ENCODE data around the gene DOHH. TPM values are rescaled to one million over a fixed set of nuclear protein-coding genes. Genes with fewer than 3 reads are reported as not detected.

The DOHH gene
- polyA plus RNA-seq, 1 donor (not counting 4 experiments of a cell fraction or from before 2014, with no cell fraction given): 4.2 TPM

DNA sequence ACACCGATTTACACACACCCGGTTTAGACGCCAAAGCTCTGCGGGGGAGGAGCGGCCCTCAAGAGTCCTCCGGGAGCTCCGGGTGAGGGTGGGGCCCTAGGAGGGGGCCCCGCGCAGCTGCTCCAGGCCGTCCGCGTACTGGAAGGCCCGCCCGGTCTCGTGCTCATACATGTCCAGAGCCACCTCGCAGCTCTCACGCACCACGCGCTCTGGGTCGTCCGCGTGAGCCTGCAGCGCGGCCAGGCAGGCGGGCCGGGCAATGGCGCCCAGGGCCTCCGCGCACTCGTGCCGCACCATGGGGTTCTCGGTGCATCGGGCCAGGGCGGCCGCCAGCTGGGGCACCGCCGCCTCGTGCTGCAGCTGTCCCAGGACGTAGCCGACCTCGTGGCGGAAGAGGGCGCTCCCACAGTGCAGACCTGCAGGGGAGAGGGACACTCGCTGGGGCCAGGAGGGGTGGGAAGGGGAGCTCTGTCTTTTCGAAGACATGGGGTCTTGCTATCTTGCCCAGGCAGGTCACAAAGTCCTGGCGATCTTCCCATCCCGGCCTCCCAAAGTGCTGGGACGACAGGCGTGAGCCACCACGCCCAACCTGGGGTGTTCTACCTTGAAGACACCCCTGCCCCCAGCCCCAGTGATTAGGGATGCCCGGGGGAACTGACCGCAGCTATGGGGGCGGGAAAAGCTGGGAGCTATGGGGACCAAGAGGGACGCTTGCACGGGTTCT, 8.9 kb downstream of the DOHH start:
- Histone ChIP-seq H3K27ac (ENCODE audit: control insufficient read depth, insufficient read depth, low read length) (no peak overlapping the region), H3K36me3 (ENCODE audit: control insufficient read depth in 2 of 2, extremely low read depth in 1 of 2, insufficient read depth in 2 of 2, low read length in 2 of 2) (peaks cover 13 to 22% of the 10 kb centered on the region in 2 experiments), H3K4me1 (ENCODE audit: control insufficient read depth, extremely low read depth, insufficient read depth, low read length) (no peaks in the 10 kb centered on the region), H3K9me1 (ENCODE audit: control insufficient read depth, extremely low read depth, insufficient read depth, low read length) (peaks cover 2% of the 10 kb centered on the region), H4K20me1 (ENCODE audit: control insufficient read depth, extremely low read depth, insufficient read depth, low read length) (peaks cover 2% of the 10 kb centered on the region), H3K4me2 (ENCODE audit: control insufficient read depth, extremely low read depth, insufficient read depth, low read depth, low read length) (no peak overlapping the region), H2AFZ (ENCODE audit: control insufficient read depth, low read length) (no peak overlapping the region), H3K27me3 (ENCODE audit: control insufficient read depth, extremely low read depth, insufficient read depth, low read length) (no peaks in the 10 kb centered on the region), H3K9me3 (ENCODE audit: control insufficient read depth, low read depth, low read length) (no peaks in the 10 kb centered on the region), H3K79me2 (ENCODE audit: control insufficient read depth, insufficient read depth, low read length) (no peaks in the 10 kb centered on the region), H3K4me3 (ENCODE audit: control insufficient read depth in 2 of 3, extremely low read depth in 1 of 3, insufficient read depth in 2 of 3, low read depth in 1 of 3, low read length in 3 of 3) (no peak overlapping the region), H3K9ac (ENCODE audit: control insufficient read depth, extremely low read depth, insufficient read depth, low read length) (no peak overlapping the region)
- dilution Hi-C loops (cut with MboI; ENCODE audit: extremely low pct_ligation_motif_present, low sequenced_read_pairs): no loop called here
- no peak for TF ChIP-seq EZH2 (IDR thresholded peaks at IDR 0.05; ENCODE audit: low read length)
- TF ChIP-seq, protein P1, sequence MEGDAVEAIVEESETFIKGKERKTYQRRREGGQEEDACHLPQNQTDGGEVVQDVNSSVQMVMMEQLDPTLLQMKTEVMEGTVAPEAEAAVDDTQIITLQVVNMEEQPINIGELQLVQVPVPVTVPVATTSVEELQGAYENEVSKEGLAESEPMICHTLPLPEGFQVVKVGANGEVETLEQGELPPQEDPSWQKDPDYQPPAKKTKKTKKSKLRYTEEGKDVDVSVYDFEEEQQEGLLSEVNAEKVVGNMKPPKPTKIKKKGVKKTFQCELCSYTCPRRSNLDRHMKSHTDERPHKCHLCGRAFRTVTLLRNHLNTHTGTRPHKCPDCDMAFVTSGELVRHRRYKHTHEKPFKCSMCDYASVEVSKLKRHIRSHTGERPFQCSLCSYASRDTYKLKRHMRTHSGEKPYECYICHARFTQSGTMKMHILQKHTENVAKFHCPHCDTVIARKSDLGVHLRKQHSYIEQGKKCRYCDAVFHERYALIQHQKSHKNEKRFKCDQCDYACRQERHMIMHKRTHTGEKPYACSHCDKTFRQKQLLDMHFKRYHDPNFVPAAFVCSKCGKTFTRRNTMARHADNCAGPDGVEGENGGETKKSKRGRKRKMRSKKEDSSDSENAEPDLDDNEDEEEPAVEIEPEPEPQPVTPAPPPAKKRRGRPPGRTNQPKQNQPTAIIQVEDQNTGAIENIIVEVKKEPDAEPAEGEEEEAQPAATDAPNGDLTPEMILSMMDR (optimal IDR thresholded peaks at IDR 0.05 in 1 of 3, IDR thresholded peaks at IDR 0.05 in 1 of 3, conservative IDR thresholded peaks at IDR 0.05 in 1 of 3; ENCODE audit: extremely low read depth in 1 of 3, insufficient read depth in 2 of 3, low read length in 3 of 3): no peak
- DNase-seq (ENCODE audit: low read depth, low spot score): no peak
- no peak for FAIRE-seq

DNA sequence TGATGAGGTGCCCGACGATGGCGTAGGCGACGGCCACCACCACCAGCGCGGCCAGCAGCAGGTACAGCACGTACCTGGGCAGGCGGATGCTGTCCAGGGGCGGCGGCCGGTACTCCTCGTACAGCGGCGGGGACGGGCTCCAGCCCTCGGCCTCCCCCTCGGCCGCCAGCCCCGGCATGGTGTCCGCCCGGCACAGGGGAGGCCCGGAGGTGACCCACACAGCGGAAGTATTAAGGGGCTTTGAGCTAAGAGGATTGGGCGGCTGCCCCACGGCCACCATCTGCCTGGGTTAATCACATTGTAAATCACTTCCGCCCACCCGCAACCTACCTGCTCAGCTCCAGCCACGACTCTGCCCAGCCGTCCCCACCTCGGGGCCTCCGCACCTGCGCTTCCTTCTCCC, 17.2 kb downstream of the DOHH start, which contains the start of gene SMIM44:
TSS of gene SMIM44 (minus strand) at position 216 of the 403 bp plus-strand sequence. CDS start at position 178, 38 bp downstream.
- Histone ChIP-seq H3K79me2 (ENCODE audit: control insufficient read depth, insufficient read depth, low read length) (no peaks in the 10 kb centered on the region), H3K9me3 (ENCODE audit: control insufficient read depth, low read depth, low read length) (no peaks in the 10 kb centered on the region), H3K9me1 (ENCODE audit: control insufficient read depth, extremely low read depth, insufficient read depth, low read length) (no peaks in the 10 kb centered on the region), H2AFZ (ENCODE audit: control insufficient read depth, low read length) (no peak within 1 kb of the TSS), H4K20me1 (ENCODE audit: control insufficient read depth, extremely low read depth, insufficient read depth, low read length) (no peaks in the 10 kb centered on the region), H3K9ac (ENCODE audit: control insufficient read depth, extremely low read depth, insufficient read depth, low read length) (no peak within 1 kb of the TSS), H3K27me3 (ENCODE audit: control insufficient read depth, extremely low read depth, insufficient read depth, low read length) (peaks cover 24% of the 10 kb centered on the region), H3K4me2 (ENCODE audit: control insufficient read depth, extremely low read depth, insufficient read depth, low read depth, low read length) (no peak within 1 kb of the TSS), H3K27ac (ENCODE audit: control insufficient read depth, insufficient read depth, low read length) (no peak within 1 kb of the TSS), H3K36me3 (ENCODE audit: control insufficient read depth in 2 of 2, extremely low read depth in 1 of 2, insufficient read depth in 2 of 2, low read length in 2 of 2) (peaks cover 0 to 3% of the 10 kb centered on the region in 2 experiments), H3K4me3 (ENCODE audit: control insufficient read depth in 2 of 3, extremely low read depth in 1 of 3, insufficient read depth in 2 of 3, low read depth in 1 of 3, low read length in 3 of 3) (no peak within 1 kb of the TSS), H3K4me1 (ENCODE audit: control insufficient read depth, extremely low read depth, insufficient read depth, low read length) (no peaks in the 10 kb centered on the region)
- no peak for DNase-seq (ENCODE audit: low read depth, low spot score)
- no peak for FAIRE-seq
- dilution Hi-C loops (cut with MboI; ENCODE audit: extremely low pct_ligation_motif_present, low sequenced_read_pairs): no loop called here
- TF ChIP-seq, protein P1 (optimal IDR thresholded peaks at IDR 0.05 in 1 of 3, IDR thresholded peaks at IDR 0.05 in 1 of 3, conservative IDR thresholded peaks at IDR 0.05 in 1 of 3; ENCODE audit: extremely low read depth in 1 of 3, insufficient read depth in 2 of 3, low read length in 3 of 3): no peak
- no peak for TF ChIP-seq EZH2 (IDR thresholded peaks at IDR 0.05; ENCODE audit: low read length)

Measured in keratinocyte (primary cell).